ENCODE measurements around the gene TOX3. TPM values are rescaled to one million over a fixed set of nuclear protein-coding genes. Genes with fewer than 3 reads are reported as not detected.

The TOX3 gene
- total and polyA plus RNA-seq, 2 experiments from 2014 or later, result 9.8 to 15.6 TPM

DNA sequence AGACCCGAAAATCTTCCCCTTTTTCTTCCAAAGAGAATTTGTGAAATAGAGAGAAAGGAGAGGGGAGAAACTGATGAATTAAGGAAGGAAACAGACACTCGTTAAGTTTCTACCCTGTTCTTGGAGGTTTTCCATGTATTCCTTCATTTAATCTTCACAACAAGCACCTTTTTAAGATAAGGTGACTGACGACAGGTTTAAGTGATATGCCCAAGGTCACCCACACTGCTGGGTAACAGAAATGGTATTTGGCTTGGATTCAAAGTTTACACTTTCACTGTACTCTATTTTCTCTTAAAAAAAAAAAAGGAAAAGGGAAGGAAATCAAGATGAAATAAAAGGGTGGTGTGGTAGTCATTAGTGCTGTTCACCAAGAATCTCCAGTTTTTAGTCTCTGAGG lies 33.5 kb upstream of the TOX3 start:
- Histone ChIP-seq H2AFZ (no peak overlapping the region), H3K9me2 (ENCODE audit: insufficient read depth) (peaks cover 18% of the 10 kb centered on the region), H3F3A (replicated peaks; ENCODE audit: low read depth) (no peaks in the 10 kb centered on the region), H3K27ac (ENCODE audit: low read depth) (no peak overlapping the region), H3K27me3 (ENCODE audit: insufficient read depth) (no peaks in the 10 kb centered on the region), H4K20me1 (replicated peaks; ENCODE audit: insufficient read depth) (no peaks in the 10 kb centered on the region), H3K36me3 (ENCODE audit: insufficient read depth) (no peaks in the 10 kb centered on the region), H3K79me2 (replicated peaks; ENCODE audit: insufficient read depth) (no peaks in the 10 kb centered on the region), H3K4me2 (no peak overlapping the region), H3K4me3 (no peak overlapping the region), H3K4me1 (ENCODE audit: insufficient read depth) (no peaks in the 10 kb centered on the region)
- Mint-ChIP-seq H3K9me3 (no peaks in the 10 kb centered on the region), H3K27ac (no peak overlapping the region), H3K4me3 (no peak overlapping the region), H3K4me1 (peaks cover 14% of the 10 kb centered on the region), H3K36me3 (ENCODE audit: low read depth) (no peaks in the 10 kb centered on the region), H3K27me3 (ENCODE audit: insufficient read depth, low read depth, poor library complexity) (peaks cover 4% of the 10 kb centered on the region)
- ATAC-seq, result no peak
- no peak for DNase-seq (ENCODE audit: low spot score)
- no peak for TF ChIP-seq EZH2 (IDR thresholded peaks at IDR 0.05; ENCODE audit: low read depth, unreplicated experiment)
- no peak for TF ChIP-seq REST (IDR thresholded peaks at IDR 0.05; ENCODE audit: unreplicated experiment)
- TF ChIP-seq JUNB (IDR thresholded peaks at IDR 0.05; ENCODE audit: unreplicated experiment), result no peak
- TF ChIP-seq ZNF462 (CRISPR knock-in tag; IDR thresholded peaks at IDR 0.05), result no peak
- TF ChIP-seq CTCF (conservative IDR thresholded peaks at IDR 0.05; ENCODE audit: low read depth in 2 of 2), result no peak
- no peak for TF ChIP-seq STAT1 (IDR thresholded peaks at IDR 0.05; ENCODE audit: unreplicated experiment)
- TF ChIP-seq ZNF114 (CRISPR knock-in tag; IDR thresholded peaks at IDR 0.05), result no peak
